Right lobe of liver (tissue), 6 donors: ENCODE measurements around the gene PDZRN3. TPM values are rescaled to one million over a fixed set of nuclear protein-coding genes. Genes with fewer than 3 reads are reported as not detected.

Source experiments
- ATAC-seq, 4 donors: fragments of 200-7000 bp; cut with Tn5 transposase; one replicate each; pipeline ENCODE4 v1.9.1; 2020; ENCODE audit warnings: mild to moderate bottlenecking in 4 of 4, moderate library complexity in 4 of 4
- DNase-seq, 3 donors: peaks; one replicate each; pipeline ENCODE4 v3.0.0-alpha.2; 2020
- H3K27ac ChIP-seq, 3 donors: fragments of 200-600 bp; one replicate each; pipeline ENCODE4 v1.8.0; 2022
- H3K27me3 ChIP-seq, 2 donors: fragments of 200-600 bp; one replicate each; pipeline ENCODE4 v1.8.0; 2022
- H3K36me3 ChIP-seq, 4 donors: fragments of 200-600 bp; sonication (generic) in 1 of 4; one replicate each; pipeline versions ENCODE4 v1.5.1 to v1.8.0; 2017 to 2022; ENCODE audit warnings: control low read depth in 1 of 4
- H3K4me1 ChIP-seq, 4 donors: fragments of 200-600 bp; sonication (generic) in 1 of 4; one replicate each; pipeline versions ENCODE4 v1.5.1 to v1.8.0; 2017 to 2022; ENCODE audit warnings: control low read depth in 1 of 4
- H3K4me3 ChIP-seq, 3 donors: fragments of 200-600 bp; one replicate each; pipeline ENCODE4 v1.8.0; 2022
- H3K9me3 ChIP-seq, 4 donors: fragments of 200-600 bp; sonication (generic) in 1 of 4; one replicate each; pipeline versions ENCODE4 v1.5.1 to v1.8.0; 2017 to 2022; ENCODE audit warnings: control low read depth in 1 of 4
- POLR2A ChIP-seq: fragments of 450-650 bp; IDR thresholded peaks from one replicate; pipeline ENCODE4 v1.6.1; 2017; ENCODE audit warnings: antibody characterized with exemption, mild to moderate bottlenecking
- WGBS: methylation state at CpG from one replicate; pipeline ENCODE4 v1.1.6; 2018; ENCODE audit warnings: low coverage, low lambda C conversion rate; ENCODE audit not compliant: insufficient coverage; ENCODE audit errors: missing lambda C conversion rate; 5-methylcytosine and 5-hydroxymethylcytosine counted together
- intact Hi-C, 2 donors: fragments of 100-400 bp; cut with DNase I; formaldehyde crosslinking; loops; one replicate each; pipeline versions ENCODE4 v1.11.2 to v1.14.1; 2022
- total RNA-seq, 6 experiments: library from RNA; depleted of rRNA in 2 of 6; stranded (reverse); fragments of >200 nt in 2 of 6; fragmentation: NEBNext Ultra II Directional in 3 of 6; extraction: Animal tissue kit (Norgen Biotek cat#: 25700) in 3 of 6; gene quantifications; one replicate each; pipeline versions ENCODE4 v1.1.0 to v1.2.4, GENCODE V29; 2016 to 2023
- TF ChIP-seq, protein P1 (sequence below), 4 donors: fragments of 200-600 bp in 3 of 4; fragments of 450-650 bp in 1 of 4; IDR thresholded peaks; one replicate each; pipeline versions ENCODE4 v1.5.1 to v1.8.0; 2016 to 2022; ENCODE audit warnings: antibody characterized with exemption in 4 of 4, mild to moderate bottlenecking in 2 of 4
- donor health status: DM: no; HTN: yes; CAD: no.
- donor health status: DM: no; HTN: no; CAD: no.
- donor health status: DM: no; HTN: no; CAD: no.
- donor health status: DM: no; HTN: yes; CAD: no.
- donor health status: DM: no; HTN: yes; CAD: no.

The PDZRN3 gene
- total RNA-seq, 6 experiments from 2014 or later = 0.33 to 2.0 (median 1.1) TPM

DNA sequence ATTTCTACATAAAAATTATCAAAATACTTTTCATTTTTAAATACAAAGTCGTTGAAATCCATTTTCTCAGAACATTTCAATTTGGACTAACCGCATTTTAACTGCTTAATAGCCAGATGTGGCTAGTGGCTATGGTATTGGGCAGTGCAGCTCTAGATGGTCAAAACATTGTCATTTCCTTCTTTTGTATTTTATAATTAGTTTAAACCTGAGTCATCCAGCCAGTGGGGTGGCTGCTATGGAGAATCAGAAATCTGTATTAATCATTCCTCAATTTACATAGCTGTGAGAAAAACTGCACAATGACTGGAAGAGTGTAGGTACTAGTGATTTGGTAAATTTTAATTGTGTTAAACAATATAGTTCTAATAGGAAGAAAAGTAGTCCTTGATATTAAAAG, 245.3 kb downstream of the PDZRN3 start:
- Histone ChIP-seq H3K27me3 (no peaks in the 10 kb centered on the region), H3K27ac (no peak overlapping the region), H3K9me3 (no peaks in the 10 kb centered on the region), H3K4me1 (no peaks in the 10 kb centered on the region), H3K36me3 (no peaks in the 10 kb centered on the region), H3K4me3 (no peak overlapping the region)
- DNase-seq (no peak), ATAC-seq (no peak)
- intact Hi-C loops = no loop called here
- TF ChIP-seq POLR2A = no peak
- TF ChIP-seq, protein P1, sequence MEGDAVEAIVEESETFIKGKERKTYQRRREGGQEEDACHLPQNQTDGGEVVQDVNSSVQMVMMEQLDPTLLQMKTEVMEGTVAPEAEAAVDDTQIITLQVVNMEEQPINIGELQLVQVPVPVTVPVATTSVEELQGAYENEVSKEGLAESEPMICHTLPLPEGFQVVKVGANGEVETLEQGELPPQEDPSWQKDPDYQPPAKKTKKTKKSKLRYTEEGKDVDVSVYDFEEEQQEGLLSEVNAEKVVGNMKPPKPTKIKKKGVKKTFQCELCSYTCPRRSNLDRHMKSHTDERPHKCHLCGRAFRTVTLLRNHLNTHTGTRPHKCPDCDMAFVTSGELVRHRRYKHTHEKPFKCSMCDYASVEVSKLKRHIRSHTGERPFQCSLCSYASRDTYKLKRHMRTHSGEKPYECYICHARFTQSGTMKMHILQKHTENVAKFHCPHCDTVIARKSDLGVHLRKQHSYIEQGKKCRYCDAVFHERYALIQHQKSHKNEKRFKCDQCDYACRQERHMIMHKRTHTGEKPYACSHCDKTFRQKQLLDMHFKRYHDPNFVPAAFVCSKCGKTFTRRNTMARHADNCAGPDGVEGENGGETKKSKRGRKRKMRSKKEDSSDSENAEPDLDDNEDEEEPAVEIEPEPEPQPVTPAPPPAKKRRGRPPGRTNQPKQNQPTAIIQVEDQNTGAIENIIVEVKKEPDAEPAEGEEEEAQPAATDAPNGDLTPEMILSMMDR (IDR thresholded peaks at IDR 0.05) = no peak
- WGBS = 46% methylated on average over 2 of the region's 2 CpGs

DNA sequence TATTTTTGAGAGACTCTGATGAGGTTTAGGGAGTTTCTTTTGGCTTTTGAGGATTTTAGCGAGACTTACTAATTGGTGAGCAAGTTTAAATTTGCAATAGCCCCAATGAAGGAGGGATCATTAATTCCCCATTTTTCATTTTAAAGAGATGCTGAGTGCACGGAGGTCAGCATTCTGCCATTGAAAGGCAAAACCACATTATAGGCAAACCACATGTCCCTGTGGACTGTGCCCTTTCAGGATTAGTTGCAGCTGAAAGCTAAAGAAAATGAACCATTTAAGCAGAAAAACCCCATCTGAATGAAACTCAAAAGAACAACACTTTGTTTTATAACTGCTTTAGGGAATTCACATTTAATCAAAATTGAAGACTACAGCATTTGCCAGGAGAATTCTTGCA, 246.5 kb downstream of the PDZRN3 start:
- H3K4me3 ChIP-seq = no peak overlapping the region
- DNase-seq (no peak), ATAC-seq (no peak)
- no peak for TF ChIP-seq POLR2A
- TF ChIP-seq, protein P1 (IDR thresholded peaks at IDR 0.05) = no peak
- no peaks in the 10 kb centered on the region for H3K27me3 ChIP-seq
- no peak overlapping the region for H3K27ac ChIP-seq
- WGBS = 52% methylated on average over 2 of the region's 2 CpGs
- H3K36me3 ChIP-seq = no peaks in the 10 kb centered on the region
- intact Hi-C loops = no loop called here
- no peaks in the 10 kb centered on the region for H3K4me1 ChIP-seq
- H3K9me3 ChIP-seq = no peaks in the 10 kb centered on the region

DNA sequence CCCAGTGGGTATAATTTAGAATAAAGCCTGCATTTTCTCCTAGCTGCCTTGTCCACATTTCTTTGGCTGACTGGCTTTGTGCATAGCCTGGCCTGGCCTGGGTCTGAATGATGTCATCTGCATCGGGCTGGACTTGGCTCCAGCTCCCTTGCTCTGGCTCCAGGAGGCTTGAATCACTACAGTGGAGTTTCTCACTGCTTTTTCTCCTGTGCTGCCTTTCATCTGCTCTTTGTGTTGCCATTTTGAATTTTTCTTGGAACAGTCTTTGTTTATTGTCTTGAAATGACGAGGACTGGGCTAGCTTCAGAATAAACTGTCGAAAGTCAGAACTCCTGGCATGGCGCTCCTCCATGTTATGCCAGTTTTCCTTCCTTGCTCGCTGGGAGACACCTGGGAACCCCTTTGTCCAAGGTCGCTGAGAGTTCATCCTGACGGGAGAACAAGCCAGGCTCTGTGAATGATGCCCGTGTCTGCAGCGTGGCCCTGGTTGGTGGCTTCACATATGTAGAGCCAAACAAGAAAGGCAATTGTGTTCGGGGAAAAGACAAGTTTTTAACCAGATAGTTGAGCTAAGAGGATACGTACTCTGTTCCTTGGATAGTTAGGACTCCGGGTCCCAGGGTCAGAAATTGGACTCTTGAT, 258.9 kb downstream of the PDZRN3 start:
- Histone ChIP-seq H3K9me3 (no peaks in the 10 kb centered on the region), H3K27me3 (no peaks in the 10 kb centered on the region), H3K4me3 (no peak overlapping the region), H3K27ac (no peak overlapping the region), H3K36me3 (no peaks in the 10 kb centered on the region), H3K4me1 (no peaks in the 10 kb centered on the region)
- no peak for TF ChIP-seq POLR2A
- TF ChIP-seq, protein P1 (IDR thresholded peaks at IDR 0.05) = no peak
- 64% methylated on average over 10 of the region's 12 CpGs for WGBS
- no peak for DNase-seq
- peak in 1 of 4 donors; percentile 35 for ATAC-seq
- intact Hi-C loops = no loop called here

DNA sequence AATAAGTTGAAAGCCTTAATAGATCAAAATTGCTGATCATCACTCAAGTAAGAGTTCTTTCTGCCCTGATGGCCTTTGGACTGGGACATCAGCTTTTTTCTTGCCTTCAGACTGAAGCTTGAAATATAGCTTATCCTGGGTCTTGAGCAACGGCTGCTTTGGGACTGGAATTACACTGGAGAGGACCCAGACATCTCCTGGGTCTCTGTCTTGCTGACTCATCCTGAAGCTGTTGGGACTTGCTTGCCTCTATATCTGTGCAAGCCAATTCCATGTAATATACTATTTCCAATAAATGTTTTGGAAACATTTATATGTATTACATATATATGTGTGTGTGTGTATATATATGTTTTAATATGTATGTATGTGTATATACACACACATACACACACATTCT, 260.2 kb downstream of the PDZRN3 start:
- Histone ChIP-seq H3K36me3 (no peaks in the 10 kb centered on the region), H3K4me3 (no peak overlapping the region), H3K9me3 (no peaks in the 10 kb centered on the region), H3K4me1 (no peaks in the 10 kb centered on the region), H3K27me3 (no peaks in the 10 kb centered on the region), H3K27ac (no peak overlapping the region)
- 73% methylated on average over 1 of the region's 1 CpG for WGBS
- intact Hi-C loops = no loop called here
- ATAC-seq (no peak), DNase-seq (no peak)
- TF ChIP-seq POLR2A = no peak
- TF ChIP-seq, protein P1 (IDR thresholded peaks at IDR 0.05) = no peak
